HG03439 (cell line): ENCODE data around the gene TEX44.

Experiments used
- ATAC-seq: cut with Tn5 transposase; IDR thresholded peaks from one replicate; pipeline ENCODE4 v1.9.1; 2021; ENCODE audit warnings: mild to moderate bottlenecking, moderate library complexity; ENCODE audit not compliant: unreplicated experiment

TEX44 gene

GRCh38 chr2:231604685-231605606 is 12.3 kb downstream of the TEX44 start:
- ATAC-seq, result peak; percentile 80

- ATAC-seq, result no peak
Observed at GRCh38 chr2:231605607-231606091, 13.0 kb downstream of the TEX44 start.

GRCh38 chr2:231606941-231607340 is 14.3 kb downstream of the TEX44 start:
- no peak for ATAC-seq

- ATAC-seq, result no peak
Observed at GRCh38 chr2:231611273-231612108, 18.8 kb downstream of the TEX44 start.

GRCh38 chr2:231612109-231612455 is 19.4 kb downstream of the TEX44 start:
- no peak for ATAC-seq

GRCh38 chr2:231612456-231613330 is 20.0 kb downstream of the TEX44 start:
- peak; percentile 42 for ATAC-seq

GRCh38 chr2:231613331-231613662 is 20.6 kb downstream of the TEX44 start:
- ATAC-seq, result no peak

- peak; percentile 63 for ATAC-seq
Observed at GRCh38 chr2:231613663-231614558, 21.2 kb downstream of the TEX44 start.

GRCh38 chr2:231614559-231615057 is 21.9 kb downstream of the TEX44 start:
- no peak for ATAC-seq

GRCh38 chr2:231615058-231615671 is 22.5 kb downstream of the TEX44 start:
- no peak for ATAC-seq

- ATAC-seq, result no peak
Observed at GRCh38 chr2:231616296-231616695, 23.6 kb downstream of the TEX44 start.

- ATAC-seq, result no peak
Observed at GRCh38 chr2:231617059-231617926, 24.6 kb downstream of the TEX44 start.

GRCh38 chr2:231621051-231621879 is 28.6 kb downstream of the TEX44 start:
- ATAC-seq, result no peak

GRCh38 chr2:231622963-231623362 is 30.3 kb downstream of the TEX44 start:
- ATAC-seq, result no peak

GRCh38 chr2:231626449-231626848 is 33.8 kb downstream of the TEX44 start:
- ATAC-seq, result no peak

- no peak for ATAC-seq
Observed at GRCh38 chr2:231627384-231628120, 34.9 kb downstream of the TEX44 start.
